WTC11 (cell line): ENCODE measurements around the gene HNRNPLL. TPM values are rescaled to one million over a fixed set of nuclear protein-coding genes. Genes with fewer than 3 reads are reported as not detected.

ENCODE experiments used
- ATAC-seq: fragments of 200-7000 bp; cut with Tn5 transposase; 2 replicates; pipeline ENCODE4 v1.10.0; 2021; ENCODE audit warnings: mild to moderate bottlenecking, moderate library complexity
- CTCF ChIA-PET: fragments of 300-600 bp; sonication (Branson Sonifier 250); formaldehyde crosslinking; loops from one replicate; lab custom pipeline; 2021; ENCODE audit warnings: antibody characterized with exemption; lab: Charles Lee
- POLR2A ChIA-PET: fragments of 350-600 bp; sonication (Branson Sonifier 250); formaldehyde crosslinking; loops from one replicate; lab custom pipeline; 2021; ENCODE audit warnings: antibody characterized with exemption; lab: Charles Lee
- DNase-seq: peaks from one replicate; pipeline ENCODE4 v3.0.0; 2021; ENCODE audit warnings: low spot score
- H3K27ac Mint-ChIP-seq: 2 replicates; pipeline ENCODE4 v1.8.0; 2021; ENCODE audit warnings: mixed read lengths
- H3K27me3 Mint-ChIP-seq: 2 replicates; pipeline ENCODE4 v1.8.0; 2021; ENCODE audit warnings: low read depth, mild to moderate bottlenecking, moderate library complexity, mixed read lengths
- H3K36me3 Mint-ChIP-seq: 2 replicates; pipeline ENCODE4 v1.8.0; 2021; ENCODE audit warnings: mixed read lengths
- H3K4me1 Mint-ChIP-seq: 2 replicates; pipeline ENCODE4 v1.8.0; 2022; ENCODE audit warnings: mixed read lengths
- H3K4me3 Mint-ChIP-seq: 2 replicates; pipeline ENCODE4 v1.8.0; 2021; ENCODE audit warnings: mild to moderate bottlenecking, moderate library complexity, mixed read lengths
- H3K9me3 Mint-ChIP-seq: 2 replicates; pipeline ENCODE4 v1.8.0; 2021; ENCODE audit warnings: mixed read lengths
- GRHL2 ChIP-seq: fragments of 250-450 bp; sonication (Bioruptor Pico); IDR thresholded peaks from 2 replicates; pipeline ENCODE4 v1.8.0; 2022; ENCODE audit warnings: mild to moderate bottlenecking, moderate library complexity; ENCODE audit not compliant: insufficient replicate concordance, severe bottlenecking
- HMGXB4 ChIP-seq: sonication (generic); formaldehyde crosslinking; IDR thresholded peaks from 2 replicates; pipeline ENCODE4 v1.8.1; 2023; ENCODE audit warnings: mild to moderate bottlenecking, moderate library complexity, missing genetic modification reagents
- IRF2 ChIP-seq: sonication (generic); formaldehyde crosslinking; IDR thresholded peaks from 2 replicates; pipeline ENCODE4 v1.8.0; 2022; ENCODE audit warnings: low read depth, missing genetic modification reagents, borderline replicate concordance
- MXD4 ChIP-seq: fragments of 250-450 bp; sonication (Bioruptor Pico); IDR thresholded peaks from 2 replicates; pipeline ENCODE4 v1.8.0; 2021; ENCODE audit warnings: mild to moderate bottlenecking, moderate library complexity, borderline replicate concordance
- PREB ChIP-seq: sonication (generic); formaldehyde crosslinking; IDR thresholded peaks from 2 replicates; pipeline ENCODE4 v1.8.1; 2022; ENCODE audit warnings: mild to moderate bottlenecking, missing genetic modification reagents, moderate library complexity, borderline replicate concordance
- PRRX2 ChIP-seq: fragments of 250-450 bp; sonication (Bioruptor Pico); IDR thresholded peaks from 2 replicates; pipeline ENCODE4 v1.8.0; 2021; ENCODE audit warnings: mild to moderate bottlenecking
- SOX15 ChIP-seq: fragments of 250-450 bp; sonication (Bioruptor Pico); IDR thresholded peaks from 2 replicates; pipeline ENCODE4 v1.9.0; 2021; ENCODE audit warnings: mild to moderate bottlenecking
- TEAD4 ChIP-seq: sonication (generic); formaldehyde crosslinking; IDR thresholded peaks from 2 replicates; pipeline ENCODE4 v1.8.0; 2022; ENCODE audit warnings: mild to moderate bottlenecking, missing genetic modification reagents
- TP53 ChIP-seq: sonication (generic); formaldehyde crosslinking; IDR thresholded peaks from 2 replicates; pipeline ENCODE4 v1.8.1; 2023; ENCODE audit warnings: mild to moderate bottlenecking, missing genetic modification reagents
- USF1 ChIP-seq: sonication (generic); formaldehyde crosslinking; IDR thresholded peaks from 2 replicates; pipeline ENCODE4 v1.8.0; 2022; ENCODE audit warnings: mild to moderate bottlenecking, missing genetic modification reagents
- ZNF263 ChIP-seq: sonication (generic); formaldehyde crosslinking; IDR thresholded peaks from 2 replicates; pipeline ENCODE4 v1.8.1; 2022; ENCODE audit warnings: low read depth, mild to moderate bottlenecking, moderate library complexity, missing genetic modification reagents
- ZNF396 ChIP-seq: fragments of 250-450 bp; sonication (Bioruptor Pico); IDR thresholded peaks from 2 replicates; pipeline ENCODE4 v1.8.0; 2021; ENCODE audit warnings: mild to moderate bottlenecking, moderate library complexity, borderline replicate concordance
- ZSCAN18 ChIP-seq: fragments of 250-450 bp; sonication (Bioruptor Pico); IDR thresholded peaks from 2 replicates; pipeline ENCODE4 v2.1.2; 2022; ENCODE audit warnings: mild to moderate bottlenecking, moderate library complexity
- total RNA-seq: library from RNA; stranded (reverse); gene quantifications from 3 replicates; pipeline ENCODE4 v1.2.3, GENCODE V29; 2021
- TF ChIP-seq, protein P1 (sequence below): fragments of 250-450 bp; sonication (Bioruptor Pico); IDR thresholded peaks from 2 replicates; pipeline ENCODE4 v1.9.0; 2021; ENCODE audit warnings: mild to moderate bottlenecking, borderline replicate concordance

The HNRNPLL gene
- total RNA-seq, 1 experiment from 2014 or later = 65.3 TPM

DNA sequence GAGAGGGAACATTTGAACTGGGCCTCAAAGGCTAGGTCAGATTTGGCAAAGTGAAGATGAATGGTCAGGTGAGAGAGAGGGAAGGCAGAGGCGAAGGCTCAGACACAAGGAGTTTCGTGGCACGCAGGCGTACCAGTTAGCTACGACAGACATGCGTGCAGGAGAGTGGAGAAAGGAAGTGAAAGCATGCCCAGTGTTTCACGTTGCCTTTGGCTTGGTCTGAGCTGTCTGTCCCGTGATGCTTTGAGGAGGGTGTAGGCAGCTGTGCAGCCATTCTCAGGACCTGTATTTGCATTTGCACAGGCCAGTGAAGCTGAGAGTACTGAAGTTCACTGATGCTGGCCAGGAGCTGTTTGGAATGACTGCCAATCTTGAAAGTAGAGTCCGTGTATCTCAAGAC is 69.5 kb downstream of the HNRNPLL start:
- POLR2A ChIA-PET = interaction anchor here (1.3 kb wide), 1 partner anchor 218 kb away, joined by 4 read pairs; the partner anchor contains the start of gene SRSF7
- no peak overlapping the region for H3K4me3 Mint-ChIP-seq

DNA sequence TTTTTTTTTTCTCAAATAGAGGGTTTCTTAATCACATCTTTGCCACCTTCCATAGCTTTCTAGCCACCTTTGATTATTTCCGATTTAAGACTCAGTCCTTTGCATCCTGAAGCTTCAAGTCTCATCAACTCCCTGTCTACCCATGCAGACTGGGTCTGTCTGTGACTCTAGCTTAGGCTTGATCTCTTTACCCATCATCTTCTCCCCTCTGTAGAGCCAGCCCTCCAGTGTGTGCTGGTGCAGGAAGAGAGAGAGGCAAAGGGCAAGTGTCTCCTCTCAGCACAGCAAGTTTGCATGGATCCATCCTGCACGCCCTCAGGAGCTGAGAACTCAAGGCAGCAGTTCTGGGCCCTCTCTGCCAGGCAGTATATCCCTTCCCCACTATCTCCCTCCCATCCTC is 70.4 kb downstream of the HNRNPLL start:
- H3K27me3 Mint-ChIP-seq = peaks cover 21% of the 10 kb centered on the region
- CTCF ChIA-PET = interaction anchor here (0.9 to 2.1 kb wide), 2 partner anchors 8 to 47 kb away, joined by 3 to 7 read pairs; no protein-coding TSS in a partner anchor
- DNase-seq (no peak), ATAC-seq (no peak)
- H3K27ac Mint-ChIP-seq = no peak overlapping the region
- no peak overlapping the region for H3K4me3 Mint-ChIP-seq
- POLR2A ChIA-PET = interaction anchor here (0.7 to 1.1 kb wide), 2 partner anchors 71 to 218 kb away, joined by 3 to 6 read pairs; no protein-coding TSS in a partner anchor
- TF ChIP-seq MXD4 (CRISPR knock-in tag) = no peak
- H3K9me3 Mint-ChIP-seq = no peaks in the 10 kb centered on the region
- H3K36me3 Mint-ChIP-seq = no peaks in the 10 kb centered on the region
- peaks cover 12% of the 10 kb centered on the region for H3K4me1 Mint-ChIP-seq

More for the DNA sequence above, 69.5 kb downstream of the HNRNPLL start:
- H3K36me3 Mint-ChIP-seq = no peaks in the 10 kb centered on the region
- H3K9me3 Mint-ChIP-seq = no peaks in the 10 kb centered on the region
- H3K27me3 Mint-ChIP-seq = peaks cover 21% of the 10 kb centered on the region
- no peak for TF ChIP-seq PREB
- no peak for TF ChIP-seq HMGXB4 (CRISPR knock-in tag)
- no peak for TF ChIP-seq GRHL2 (CRISPR knock-in tag)
- TF ChIP-seq SOX15 (CRISPR knock-in tag) = no peak
- TF ChIP-seq ZNF263 (CRISPR knock-in tag) = no peak
- no peak for TF ChIP-seq TP53 (CRISPR knock-in tag)
- peaks cover 13% of the 10 kb centered on the region for H3K4me1 Mint-ChIP-seq
- no peak overlapping the region for H3K27ac Mint-ChIP-seq
- CTCF ChIA-PET = interaction anchor here (1.0 to 2.1 kb wide), 2 partner anchors 47 to 49 kb away, joined by 3 to 7 read pairs; no protein-coding TSS in a partner anchor
- no peak for ATAC-seq
- DNase-seq = no peak

DNA sequence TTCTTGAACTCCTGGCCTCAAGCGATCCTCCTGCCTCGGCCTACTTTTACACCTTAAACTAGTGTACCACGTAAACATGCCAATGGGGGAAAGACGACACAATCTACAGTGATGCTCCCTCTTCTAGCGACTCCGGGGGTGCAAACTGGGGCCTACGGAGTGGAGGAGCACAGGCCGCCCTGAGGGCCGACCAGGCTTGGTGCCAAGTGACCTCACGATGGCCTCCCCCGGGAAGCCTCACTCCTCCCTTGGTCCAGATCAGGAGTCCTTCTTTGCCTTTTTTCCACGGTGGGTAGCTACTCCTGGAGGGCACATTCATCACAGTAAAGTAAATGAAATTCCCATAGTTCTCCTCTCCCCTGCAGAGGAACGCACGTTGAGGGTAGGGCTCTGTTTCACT is 73.5 kb downstream of the HNRNPLL start:
- CTCF ChIA-PET = interaction anchor here (1.2 to 1.5 kb wide), 2 partner anchors 21 to 64 kb away, joined by 3 to 4 read pairs; no protein-coding TSS in a partner anchor

More for the DNA sequence above, 73.5 kb downstream of the HNRNPLL start:
- no peaks in the 10 kb centered on the region for H3K36me3 Mint-ChIP-seq
- DNase-seq = no peak
- no peak overlapping the region for H3K27ac Mint-ChIP-seq
- no peak overlapping the region for H3K4me3 Mint-ChIP-seq
- POLR2A ChIA-PET = no interaction called here
- H3K9me3 Mint-ChIP-seq = no peaks in the 10 kb centered on the region
- peaks cover 5% of the 10 kb centered on the region for H3K27me3 Mint-ChIP-seq
- TF ChIP-seq TEAD4 (CRISPR knock-in tag) = no peak
- TF ChIP-seq USF1 (CRISPR knock-in tag) = no peak
- TF ChIP-seq, protein P1, sequence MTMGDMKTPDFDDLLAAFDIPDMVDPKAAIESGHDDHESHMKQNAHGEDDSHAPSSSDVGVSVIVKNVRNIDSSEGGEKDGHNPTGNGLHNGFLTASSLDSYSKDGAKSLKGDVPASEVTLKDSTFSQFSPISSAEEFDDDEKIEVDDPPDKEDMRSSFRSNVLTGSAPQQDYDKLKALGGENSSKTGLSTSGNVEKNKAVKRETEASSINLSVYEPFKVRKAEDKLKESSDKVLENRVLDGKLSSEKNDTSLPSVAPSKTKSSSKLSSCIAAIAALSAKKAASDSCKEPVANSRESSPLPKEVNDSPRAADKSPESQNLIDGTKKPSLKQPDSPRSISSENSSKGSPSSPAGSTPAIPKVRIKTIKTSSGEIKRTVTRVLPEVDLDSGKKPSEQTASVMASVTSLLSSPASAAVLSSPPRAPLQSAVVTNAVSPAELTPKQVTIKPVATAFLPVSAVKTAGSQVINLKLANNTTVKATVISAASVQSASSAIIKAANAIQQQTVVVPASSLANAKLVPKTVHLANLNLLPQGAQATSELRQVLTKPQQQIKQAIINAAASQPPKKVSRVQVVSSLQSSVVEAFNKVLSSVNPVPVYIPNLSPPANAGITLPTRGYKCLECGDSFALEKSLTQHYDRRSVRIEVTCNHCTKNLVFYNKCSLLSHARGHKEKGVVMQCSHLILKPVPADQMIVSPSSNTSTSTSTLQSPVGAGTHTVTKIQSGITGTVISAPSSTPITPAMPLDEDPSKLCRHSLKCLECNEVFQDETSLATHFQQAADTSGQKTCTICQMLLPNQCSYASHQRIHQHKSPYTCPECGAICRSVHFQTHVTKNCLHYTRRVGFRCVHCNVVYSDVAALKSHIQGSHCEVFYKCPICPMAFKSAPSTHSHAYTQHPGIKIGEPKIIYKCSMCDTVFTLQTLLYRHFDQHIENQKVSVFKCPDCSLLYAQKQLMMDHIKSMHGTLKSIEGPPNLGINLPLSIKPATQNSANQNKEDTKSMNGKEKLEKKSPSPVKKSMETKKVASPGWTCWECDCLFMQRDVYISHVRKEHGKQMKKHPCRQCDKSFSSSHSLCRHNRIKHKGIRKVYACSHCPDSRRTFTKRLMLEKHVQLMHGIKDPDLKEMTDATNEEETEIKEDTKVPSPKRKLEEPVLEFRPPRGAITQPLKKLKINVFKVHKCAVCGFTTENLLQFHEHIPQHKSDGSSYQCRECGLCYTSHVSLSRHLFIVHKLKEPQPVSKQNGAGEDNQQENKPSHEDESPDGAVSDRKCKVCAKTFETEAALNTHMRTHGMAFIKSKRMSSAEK = no peak
- TF ChIP-seq PRRX2 = no peak
- no peak for TF ChIP-seq IRF2 (CRISPR knock-in tag)
- TF ChIP-seq ZNF396 = no peak
- TF ChIP-seq ZSCAN18 (CRISPR knock-in tag) = no peak
- TF ChIP-seq, all 79 proteins: peak for 0
- peaks cover 14% of the 10 kb centered on the region for H3K4me1 Mint-ChIP-seq
- no peak for ATAC-seq
